MM.1S (cell line): ENCODE measurements around the gene HBE1.

Experiments
- DNase-seq: peaks from one replicate; pipeline ENCODE4 v3.0.0-alpha.2; 2015
- H2AFZ ChIP-seq: fragments of 300-600 bp; sonication (generic); 2 replicates; pipeline ENCODE4 v1.6.0; 2016; ENCODE audit warnings: antibody characterized with exemption, low read length
- H3F3A ChIP-seq: fragments of 300-600 bp; sonication (generic); 2 replicates; pipeline ENCODE4 v1.6.1; 2016; ENCODE audit warnings: mild to moderate bottlenecking, antibody characterized with exemption, low read length, moderate library complexity, mixed read lengths; ENCODE audit not compliant: insufficient read depth
- H3K27ac ChIP-seq: fragments of 300-600 bp; sonication (generic); 2 replicates; pipeline ENCODE4 v1.5.1; 2016; ENCODE audit warnings: mild to moderate bottlenecking, low read length
- H3K27me3 ChIP-seq: fragments of 300-600 bp; sonication (generic); replicated peaks from 2 replicates; pipeline ENCODE4 v1.6.0; 2016; ENCODE audit warnings: low read length; ENCODE audit not compliant: insufficient read depth
- H3K36me3 ChIP-seq: fragments of 300-600 bp; sonication (generic); replicated peaks from 2 replicates; pipeline ENCODE4 v1.6.1; 2016; ENCODE audit warnings: mild to moderate bottlenecking, low read length, mixed read lengths; ENCODE audit not compliant: insufficient read depth
- H3K4me1 ChIP-seq: fragments of 300-600 bp; sonication (generic); 2 replicates; pipeline ENCODE4 v1.6.1; 2016; ENCODE audit warnings: low read length, mixed read lengths
- H3K4me2 ChIP-seq: fragments of 300-600 bp; sonication (generic); 2 replicates; pipeline ENCODE4 v1.6.0; 2016; ENCODE audit warnings: low read depth, low read length
- H3K4me3 ChIP-seq: fragments of 300-600 bp; sonication (generic); 2 replicates; pipeline ENCODE4 v1.5.1; 2016; ENCODE audit warnings: low read length, mixed read lengths
- H3K79me2 ChIP-seq: fragments of 300-600 bp; sonication (generic); 2 replicates; pipeline ENCODE4 v1.6.1; 2016; ENCODE audit warnings: mixed run types, low read length, mixed read lengths
- H3K9ac ChIP-seq: fragments of 300-600 bp; sonication (generic); 2 replicates; pipeline ENCODE4 v1.6.1; 2016; ENCODE audit warnings: low read length, mixed read lengths
- H3K9me2 ChIP-seq: fragments of 300-600 bp; sonication (generic); replicated peaks from 2 replicates; pipeline ENCODE4 v1.6.1; 2016; ENCODE audit warnings: mild to moderate bottlenecking, low read length, mixed read lengths; ENCODE audit not compliant: insufficient read depth
- H3K9me3 ChIP-seq: fragments of 300-600 bp; sonication (generic); replicated peaks from 2 replicates; pipeline ENCODE4 v1.6.1; 2016; ENCODE audit warnings: mild to moderate bottlenecking, low read length, mixed read lengths; ENCODE audit not compliant: insufficient read depth
- H4K20me1 ChIP-seq: fragments of 300-600 bp; sonication (generic); 2 replicates; pipeline ENCODE4 v1.6.1; 2016; ENCODE audit warnings: mild to moderate bottlenecking, low read length, moderate library complexity, mixed read lengths; ENCODE audit not compliant: insufficient read depth
- CTCF ChIP-seq: fragments of 300-600 bp; sonication (generic); IDR thresholded peaks from 2 replicates; pipeline ENCODE4 v1.5.1; 2016; ENCODE audit warnings: antibody characterized with exemption, low read length, mixed read lengths
- EZH2 ChIP-seq: fragments of 300-600 bp; sonication (generic); optimal IDR thresholded peaks from 2 replicates; pipeline ENCODE3; 2017; ENCODE audit warnings: low read depth, mild to moderate bottlenecking, antibody characterized with exemption, low read length, mixed read lengths
- EZH2phosphoT487 ChIP-seq: fragments of 300-600 bp; sonication (generic); IDR thresholded peaks from 2 replicates; pipeline ENCODE4 v1.6.1; 2018; ENCODE audit warnings: antibody characterized with exemption, low read length

HBE1 gene

GRCh38 chr11:5225480-5225871 lies 44.3 kb downstream of the HBE1 start:
- Histone ChIP-seq H2AFZ (no peak overlapping the region), H3K36me3 (no peaks in the 10 kb centered on the region), H3K9ac (no peak overlapping the region), H3F3A (peaks cover 21% of the 10 kb centered on the region), H3K4me3 (no peak overlapping the region), H3K9me3 (no peaks in the 10 kb centered on the region), H3K9me2 (no peaks in the 10 kb centered on the region), H3K27ac (no peak overlapping the region), H3K79me2 (no peaks in the 10 kb centered on the region), H3K27me3 (no peaks in the 10 kb centered on the region), H3K4me2 (no peak overlapping the region), H3K4me1 (peaks cover 21% of the 10 kb centered on the region), H4K20me1 (no peaks in the 10 kb centered on the region)
- DNase-seq, result no peak
- TF ChIP-seq EZH2phosphoT487 (no peak), CTCF (no peak), EZH2 (no peak)

GRCh38 chr11:5224538-5225479 lies 44.9 kb downstream of the HBE1 start:
- Histone ChIP-seq H3K9me2 (no peaks in the 10 kb centered on the region), H3K27me3 (no peaks in the 10 kb centered on the region), H3K79me2 (no peaks in the 10 kb centered on the region), H4K20me1 (no peaks in the 10 kb centered on the region), H3K4me2 (no peak overlapping the region), H3K4me3 (no peak overlapping the region), H2AFZ (no peak overlapping the region), H3K4me1 (peaks cover 14% of the 10 kb centered on the region), H3K36me3 (no peaks in the 10 kb centered on the region), H3F3A (peaks cover 14% of the 10 kb centered on the region), H3K9me3 (no peaks in the 10 kb centered on the region), H3K27ac (no peak overlapping the region), H3K9ac (no peak overlapping the region)
- no peak for DNase-seq
- TF ChIP-seq CTCF (no peak), EZH2 (no peak), EZH2phosphoT487 (no peak)

- no peaks in the 10 kb centered on the region for H4K20me1 ChIP-seq
- no peaks in the 10 kb centered on the region for H3K27me3 ChIP-seq
- no peak for DNase-seq
- no peaks in the 10 kb centered on the region for H3K36me3 ChIP-seq
- no peaks in the 10 kb centered on the region for H3K9me2 ChIP-seq
- H3K79me2 ChIP-seq, result no peaks in the 10 kb centered on the region
- H3K4me3 ChIP-seq, result no peak overlapping the region
- H3K9me3 ChIP-seq, result no peaks in the 10 kb centered on the region
- H3K9ac ChIP-seq, result no peak overlapping the region
- peaks cover 9% of the 10 kb centered on the region for H3K4me1 ChIP-seq
- no peak overlapping the region for H3K4me2 ChIP-seq
- H2AFZ ChIP-seq, result no peak overlapping the region
- H3F3A ChIP-seq, result peaks cover 3% of the 10 kb centered on the region
- TF ChIP-seq EZH2 (no peak), EZH2phosphoT487 (no peak), CTCF (no peak)
- no peak overlapping the region for H3K27ac ChIP-seq
Measured at GRCh38 chr11:5223686-5224085, 46.1 kb downstream of the HBE1 start.
